ENCODE data around the gene METTL4. TPM values are rescaled to one million over a fixed set of nuclear protein-coding genes. Genes with fewer than 3 reads are reported as not detected.
A peak's percentile ranks its signal among the peaks of the same experiment; 100 is the strongest.

The METTL4 gene
- total RNA-seq, 1 donor from 2014 or later, result 9.0 TPM

GRCh38 chr18:2534906-2535305, 36.4 kb downstream of the METTL4 start:
- Mint-ChIP-seq H3K4me1 (ENCODE audit: low read depth, unreplicated experiment) (peaks cover 12% of the 10 kb centered on the region), H3K36me3 (ENCODE audit: low read depth, unreplicated experiment) (peaks cover 16% of the 10 kb centered on the region), H3K27ac (ENCODE audit: unreplicated experiment) (no peak overlapping the region), H3K27me3 (ENCODE audit: low read depth, unreplicated experiment) (no peaks in the 10 kb centered on the region), H3K9me3 (ENCODE audit: unreplicated experiment) (peaks cover 8% of the 10 kb centered on the region), H3K4me3 (ENCODE audit: unreplicated experiment) (no peak overlapping the region)
- Histone ChIP-seq H3K9ac (ENCODE audit: low read length) (no peak overlapping the region), H2AFZ (ENCODE audit: low read depth, low read length) (no peak overlapping the region), H3K27me3 (ENCODE audit: insufficient read depth, low read length) (no peaks in the 10 kb centered on the region), H3K4me2 (ENCODE audit: low read length) (no peak overlapping the region), H3K36me3 (ENCODE audit: insufficient read depth, low read length) (no peaks in the 10 kb centered on the region), H3K27ac (ENCODE audit: low read depth, low read length) (no peak overlapping the region), H3K4me3 (ENCODE audit: insufficient read depth, low read depth, low read length) (no peak overlapping the region), H3K79me2 (ENCODE audit: insufficient read depth, low read length) (no peaks in the 10 kb centered on the region), H3K4me1 (ENCODE audit: insufficient read depth, low read length) (peaks cover 7% of the 10 kb centered on the region), H4K20me1 (ENCODE audit: insufficient read depth, low read length) (no peaks in the 10 kb centered on the region), H3K9me3 (ENCODE audit: insufficient read depth, low read depth, low read length) (no peaks in the 10 kb centered on the region)
- TF ChIP-seq EZH2 (IDR thresholded peaks at IDR 0.05; ENCODE audit: insufficient read depth, low read length) (no peak), CTCF (IDR thresholded peaks at IDR 0.05; ENCODE audit: insufficient read depth, low read depth, low read length) (no peak)
- FAIRE-seq, result peak; percentile 13
- DNase-seq (ENCODE audit: low read depth), result no peak

GRCh38 chr18:2532797-2533196, 38.5 kb downstream of the METTL4 start:
- DNase-seq (ENCODE audit: low read depth) (no peak), FAIRE-seq (no peak)
- Histone ChIP-seq H3K4me2 (ENCODE audit: low read length) (no peak overlapping the region), H3K79me2 (ENCODE audit: insufficient read depth, low read length) (no peaks in the 10 kb centered on the region), H3K36me3 (ENCODE audit: insufficient read depth, low read length) (no peaks in the 10 kb centered on the region), H3K9ac (ENCODE audit: low read length) (no peak overlapping the region), H3K4me1 (ENCODE audit: insufficient read depth, low read length) (peaks cover 18% of the 10 kb centered on the region), H3K9me3 (ENCODE audit: insufficient read depth, low read depth, low read length) (no peaks in the 10 kb centered on the region), H3K4me3 (ENCODE audit: insufficient read depth, low read depth, low read length) (no peak overlapping the region), H3K27ac (ENCODE audit: low read depth, low read length) (no peak overlapping the region), H3K27me3 (ENCODE audit: insufficient read depth, low read length) (no peaks in the 10 kb centered on the region), H2AFZ (ENCODE audit: low read depth, low read length) (no peak overlapping the region), H4K20me1 (ENCODE audit: insufficient read depth, low read length) (no peaks in the 10 kb centered on the region)
- Mint-ChIP-seq H3K27me3 (ENCODE audit: low read depth, unreplicated experiment) (no peaks in the 10 kb centered on the region), H3K36me3 (ENCODE audit: low read depth, unreplicated experiment) (peaks cover 16% of the 10 kb centered on the region), H3K4me1 (ENCODE audit: low read depth, unreplicated experiment) (peaks cover 20% of the 10 kb centered on the region), H3K27ac (ENCODE audit: unreplicated experiment) (no peak overlapping the region), H3K9me3 (ENCODE audit: unreplicated experiment) (peaks cover 8% of the 10 kb centered on the region), H3K4me3 (ENCODE audit: unreplicated experiment) (no peak overlapping the region)
- TF ChIP-seq CTCF (IDR thresholded peaks at IDR 0.05; ENCODE audit: insufficient read depth, low read depth, low read length) (no peak), EZH2 (IDR thresholded peaks at IDR 0.05; ENCODE audit: insufficient read depth, low read length) (no peak)

GRCh38 chr18:2531751-2532150, 39.6 kb downstream of the METTL4 start:
- TF ChIP-seq CTCF (IDR thresholded peaks at IDR 0.05; ENCODE audit: insufficient read depth, low read depth, low read length) (no peak), EZH2 (IDR thresholded peaks at IDR 0.05; ENCODE audit: insufficient read depth, low read length) (no peak)
- H3K36me3 Mint-ChIP-seq (ENCODE audit: low read depth, unreplicated experiment), result peaks cover 16% of the 10 kb centered on the region
- no peak overlapping the region for H3K4me3 ChIP-seq (ENCODE audit: insufficient read depth, low read depth, low read length)

More at GRCh38 chr18:2531751-2532150, 39.6 kb downstream of the METTL4 start:
- H3K4me1 ChIP-seq (ENCODE audit: insufficient read depth, low read length), result peaks cover 18% of the 10 kb centered on the region
- H3K4me3 Mint-ChIP-seq (ENCODE audit: unreplicated experiment), result no peak overlapping the region
- H3K9me3 ChIP-seq (ENCODE audit: insufficient read depth, low read depth, low read length), result no peaks in the 10 kb centered on the region
- no peaks in the 10 kb centered on the region for H3K79me2 ChIP-seq (ENCODE audit: insufficient read depth, low read length)
- no peaks in the 10 kb centered on the region for H3K27me3 ChIP-seq (ENCODE audit: insufficient read depth, low read length)
- DNase-seq (ENCODE audit: low read depth) (no peak), FAIRE-seq (no peak)
- H3K36me3 ChIP-seq (ENCODE audit: insufficient read depth, low read length), result no peaks in the 10 kb centered on the region
- no peak overlapping the region for H3K27ac Mint-ChIP-seq (ENCODE audit: unreplicated experiment)
- no peak overlapping the region for H3K9ac ChIP-seq (ENCODE audit: low read length)
- peaks cover 8% of the 10 kb centered on the region for H3K9me3 Mint-ChIP-seq (ENCODE audit: unreplicated experiment)
- peaks cover 19% of the 10 kb centered on the region for H3K4me1 Mint-ChIP-seq (ENCODE audit: low read depth, unreplicated experiment)
- no peak overlapping the region for H3K27ac ChIP-seq (ENCODE audit: low read depth, low read length)
- no peaks in the 10 kb centered on the region for H3K27me3 Mint-ChIP-seq (ENCODE audit: low read depth, unreplicated experiment)
- H4K20me1 ChIP-seq (ENCODE audit: insufficient read depth, low read length), result no peaks in the 10 kb centered on the region
- no peak overlapping the region for H2AFZ ChIP-seq (ENCODE audit: low read depth, low read length)
- no peak overlapping the region for H3K4me2 ChIP-seq (ENCODE audit: low read length)

Data from astrocyte (in vitro differentiated cells and primary cell).